K562 (cell line): ENCODE results near the gene HNRNPU. TPM values are rescaled to one million over a fixed set of nuclear protein-coding genes. Genes with fewer than 3 reads are reported as not detected.

ENCODE experiments used
- ADNP ChIP-seq: fragments of 200-800 bp; sonication (Bioruptor generic); IDR thresholded peaks from 2 replicates; pipeline ENCODE4 v1.6.1; 2016; ENCODE audit warnings: missing genetic modification characterization, missing compliant biosample characterization
- CCAR2 ChIP-seq: fragments of 200-400 bp; formaldehyde crosslinking; IDR thresholded peaks from 2 replicates; pipeline ENCODE4 v1.6.1; 2017; ENCODE audit warnings: mild to moderate bottlenecking, low read depth, low read length
- EHMT2 ChIP-seq: fragments of 450-650 bp; IDR thresholded peaks from 2 replicates; pipeline ENCODE4 v1.6.1; 2018; ENCODE audit warnings: antibody characterized with exemption
- ETV5 ChIP-seq: sonication (generic); formaldehyde crosslinking; IDR thresholded peaks from 2 replicates; pipeline ENCODE4 v1.4.0; 2020; ENCODE audit warnings: low read depth, mild to moderate bottlenecking, missing genetic modification reagents
- HIVEP1 ChIP-seq: fragments of 250-450 bp; sonication (Bioruptor Pico); IDR thresholded peaks from 2 replicates; pipeline ENCODE4 v1.4.0; 2020; ENCODE audit warnings: mild to moderate bottlenecking
- NCOA4 ChIP-seq: fragments of 450-650 bp; IDR thresholded peaks from 2 replicates; pipeline ENCODE4 v1.6.1; 2018; ENCODE audit warnings: mild to moderate bottlenecking; ENCODE audit not compliant: partially characterized antibody
- PCBP2 ChIP-seq: fragments of 200-400 bp; formaldehyde crosslinking; IDR thresholded peaks from 2 replicates; pipeline ENCODE4 v1.6.1; 2018; ENCODE audit warnings: low read length, low read depth, mild to moderate bottlenecking, moderate library complexity; ENCODE audit not compliant: poor library complexity, severe bottlenecking
- SMARCA4 ChIP-seq: fragments of 450-650 bp; IDR thresholded peaks from 2 replicates; pipeline ENCODE4 v1.6.1; 2016
- TOE1 ChIP-seq, 2 experiments: fragments of 450-650 bp in 1 of 2; sonication (generic) in 1 of 2; formaldehyde crosslinking in 1 of 2; IDR thresholded peaks; 2 replicates each; pipeline versions ENCODE4 v1.7.1 to v1.8.0; 2016 to 2022; ENCODE audit warnings: borderline replicate concordance in 2 of 2, mild to moderate bottlenecking in 2 of 2, antibody characterized with exemption in 1 of 2, inconsistent platforms in 1 of 2, low read depth in 1 of 2, missing genetic modification reagents in 1 of 2, moderate library complexity in 1 of 2
- ZNF133 ChIP-seq: fragments of 250-450 bp; sonication (Bioruptor Pico); IDR thresholded peaks from 2 replicates; pipeline ENCODE4 v1.4.0; 2020; ENCODE audit warnings: mild to moderate bottlenecking
- ZNF253 ChIP-seq: fragments of 250-450 bp; sonication (Bioruptor Pico); conservative IDR thresholded peaks from 2 replicates; pipeline ENCODE4 v1.6.1; 2021; ENCODE audit warnings: mild to moderate bottlenecking
- ZZZ3 ChIP-seq: fragments of 450-650 bp; IDR thresholded peaks from 2 replicates; pipeline ENCODE4 v1.6.1; 2016; ENCODE audit warnings: antibody characterized with exemption, mild to moderate bottlenecking, moderate library complexity
- polyA plus RNA-seq, 8 experiments: library from polyadenylated mRNA; depleted of rRNA in 4 of 8; stranded (reverse) in 5 of 8; unstranded in 3 of 8; fragments of >200 nt; fragmentation: Nextera tagmentation in 2 of 8; fragmentation: Illumina TruSeq in 1 of 8; extraction: Ambion mirVana in 2 of 8; extraction: Trizol in 1 of 8; gene quantifications; 2 replicates each; pipeline versions ENCODE4 v1.2.1 to v1.2.3, GENCODE V29; 2011 to 2014; ENCODE audit warnings: inconsistent platforms in 1 of 8, missing spikeins in 1 of 8
- total RNA-seq, 7 experiments: library from RNA; depleted of rRNA in 6 of 7; stranded (reverse); fragments of >200 nt in 6 of 7; fragmentation: Illumina TruSeq in 2 of 7; extraction: Trizol in 2 of 7; gene quantifications; 2 replicates each; pipeline versions ENCODE4 v1.2.1 to v1.2.3, GENCODE V29; 2011 to 2021; ENCODE audit warnings: low replicate concordance in 1 of 7
- TF ChIP-seq, protein P1 (sequence below), 2 experiments: fragments of 150-350 bp in 1 of 2; IDR thresholded peaks; 2 replicates each; pipeline ENCODE4 v1.6.1; 2012 to 2016; ENCODE audit warnings: low read depth in 2 of 2, low read length in 2 of 2, mild to moderate bottlenecking in 1 of 2, moderate library complexity in 1 of 2
- TF ChIP-seq, protein P2 (sequence below): fragments of 200-800 bp; sonication (Bioruptor generic); IDR thresholded peaks from 2 replicates; pipeline ENCODE4 v1.6.1; 2016; ENCODE audit warnings: missing genetic modification characterization, missing compliant biosample characterization
- TF ChIP-seq, protein P3 (sequence below): sonication (generic); formaldehyde crosslinking; IDR thresholded peaks from 2 replicates; pipeline ENCODE4 v1.4.0; 2020; ENCODE audit warnings: mild to moderate bottlenecking, missing genetic modification reagents
- TF ChIP-seq, protein P4 (sequence below), 2 experiments: fragments of 200-800 bp in 1 of 2; sonication (Bioruptor generic) in 1 of 2; sonication (generic) in 1 of 2; formaldehyde crosslinking in 1 of 2; IDR thresholded peaks in 1 of 2; conservative IDR thresholded peaks in 1 of 2; 2 replicates each; pipeline versions ENCODE4 v1.5.0 to v1.6.1; 2016 to 2020; ENCODE audit warnings: missing compliant biosample characterization in 1 of 2, missing genetic modification characterization in 1 of 2, missing genetic modification reagents in 1 of 2

HNRNPU gene
- total and polyA plus RNA-seq, 9 of the 15 experiments (the other 6 are each of a cell fraction or from before 2014, with no cell fraction given): 159 to 777 (median 577) TPM

DNA sequence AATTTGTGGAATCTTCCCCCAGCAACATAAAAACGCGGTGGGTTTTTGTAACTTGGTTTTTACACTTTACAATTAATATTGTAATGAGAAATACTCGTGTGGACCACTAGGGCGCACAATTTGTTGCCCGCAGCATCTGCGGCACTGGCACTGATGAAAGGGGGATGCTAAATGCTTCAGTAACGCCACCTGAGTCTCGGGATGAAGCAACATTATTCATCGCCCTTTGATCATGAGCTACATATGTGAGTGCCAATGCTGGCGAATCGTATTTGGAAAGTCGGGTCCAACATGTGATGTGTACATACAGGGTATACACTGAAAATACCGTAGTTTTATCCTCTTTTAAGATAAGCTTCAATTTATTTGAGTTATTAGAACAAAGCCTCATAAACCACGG, 63.1 kb downstream of the HNRNPU start (continued):
- TF ChIP-seq, protein P1, sequence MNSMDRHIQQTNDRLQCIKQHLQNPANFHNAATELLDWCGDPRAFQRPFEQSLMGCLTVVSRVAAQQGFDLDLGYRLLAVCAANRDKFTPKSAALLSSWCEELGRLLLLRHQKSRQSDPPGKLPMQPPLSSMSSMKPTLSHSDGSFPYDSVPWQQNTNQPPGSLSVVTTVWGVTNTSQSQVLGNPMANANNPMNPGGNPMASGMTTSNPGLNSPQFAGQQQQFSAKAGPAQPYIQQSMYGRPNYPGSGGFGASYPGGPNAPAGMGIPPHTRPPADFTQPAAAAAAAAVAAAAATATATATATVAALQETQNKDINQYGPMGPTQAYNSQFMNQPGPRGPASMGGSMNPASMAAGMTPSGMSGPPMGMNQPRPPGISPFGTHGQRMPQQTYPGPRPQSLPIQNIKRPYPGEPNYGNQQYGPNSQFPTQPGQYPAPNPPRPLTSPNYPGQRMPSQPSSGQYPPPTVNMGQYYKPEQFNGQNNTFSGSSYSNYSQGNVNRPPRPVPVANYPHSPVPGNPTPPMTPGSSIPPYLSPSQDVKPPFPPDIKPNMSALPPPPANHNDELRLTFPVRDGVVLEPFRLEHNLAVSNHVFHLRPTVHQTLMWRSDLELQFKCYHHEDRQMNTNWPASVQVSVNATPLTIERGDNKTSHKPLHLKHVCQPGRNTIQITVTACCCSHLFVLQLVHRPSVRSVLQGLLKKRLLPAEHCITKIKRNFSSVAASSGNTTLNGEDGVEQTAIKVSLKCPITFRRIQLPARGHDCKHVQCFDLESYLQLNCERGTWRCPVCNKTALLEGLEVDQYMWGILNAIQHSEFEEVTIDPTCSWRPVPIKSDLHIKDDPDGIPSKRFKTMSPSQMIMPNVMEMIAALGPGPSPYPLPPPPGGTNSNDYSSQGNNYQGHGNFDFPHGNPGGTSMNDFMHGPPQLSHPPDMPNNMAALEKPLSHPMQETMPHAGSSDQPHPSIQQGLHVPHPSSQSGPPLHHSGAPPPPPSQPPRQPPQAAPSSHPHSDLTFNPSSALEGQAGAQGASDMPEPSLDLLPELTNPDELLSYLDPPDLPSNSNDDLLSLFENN (IDR thresholded peaks at IDR 0.05; ENCODE audit: low read depth in 2 of 2, low read length in 2 of 2): no peak
- no peak for TF ChIP-seq ZZZ3
- TF ChIP-seq, protein P2, sequence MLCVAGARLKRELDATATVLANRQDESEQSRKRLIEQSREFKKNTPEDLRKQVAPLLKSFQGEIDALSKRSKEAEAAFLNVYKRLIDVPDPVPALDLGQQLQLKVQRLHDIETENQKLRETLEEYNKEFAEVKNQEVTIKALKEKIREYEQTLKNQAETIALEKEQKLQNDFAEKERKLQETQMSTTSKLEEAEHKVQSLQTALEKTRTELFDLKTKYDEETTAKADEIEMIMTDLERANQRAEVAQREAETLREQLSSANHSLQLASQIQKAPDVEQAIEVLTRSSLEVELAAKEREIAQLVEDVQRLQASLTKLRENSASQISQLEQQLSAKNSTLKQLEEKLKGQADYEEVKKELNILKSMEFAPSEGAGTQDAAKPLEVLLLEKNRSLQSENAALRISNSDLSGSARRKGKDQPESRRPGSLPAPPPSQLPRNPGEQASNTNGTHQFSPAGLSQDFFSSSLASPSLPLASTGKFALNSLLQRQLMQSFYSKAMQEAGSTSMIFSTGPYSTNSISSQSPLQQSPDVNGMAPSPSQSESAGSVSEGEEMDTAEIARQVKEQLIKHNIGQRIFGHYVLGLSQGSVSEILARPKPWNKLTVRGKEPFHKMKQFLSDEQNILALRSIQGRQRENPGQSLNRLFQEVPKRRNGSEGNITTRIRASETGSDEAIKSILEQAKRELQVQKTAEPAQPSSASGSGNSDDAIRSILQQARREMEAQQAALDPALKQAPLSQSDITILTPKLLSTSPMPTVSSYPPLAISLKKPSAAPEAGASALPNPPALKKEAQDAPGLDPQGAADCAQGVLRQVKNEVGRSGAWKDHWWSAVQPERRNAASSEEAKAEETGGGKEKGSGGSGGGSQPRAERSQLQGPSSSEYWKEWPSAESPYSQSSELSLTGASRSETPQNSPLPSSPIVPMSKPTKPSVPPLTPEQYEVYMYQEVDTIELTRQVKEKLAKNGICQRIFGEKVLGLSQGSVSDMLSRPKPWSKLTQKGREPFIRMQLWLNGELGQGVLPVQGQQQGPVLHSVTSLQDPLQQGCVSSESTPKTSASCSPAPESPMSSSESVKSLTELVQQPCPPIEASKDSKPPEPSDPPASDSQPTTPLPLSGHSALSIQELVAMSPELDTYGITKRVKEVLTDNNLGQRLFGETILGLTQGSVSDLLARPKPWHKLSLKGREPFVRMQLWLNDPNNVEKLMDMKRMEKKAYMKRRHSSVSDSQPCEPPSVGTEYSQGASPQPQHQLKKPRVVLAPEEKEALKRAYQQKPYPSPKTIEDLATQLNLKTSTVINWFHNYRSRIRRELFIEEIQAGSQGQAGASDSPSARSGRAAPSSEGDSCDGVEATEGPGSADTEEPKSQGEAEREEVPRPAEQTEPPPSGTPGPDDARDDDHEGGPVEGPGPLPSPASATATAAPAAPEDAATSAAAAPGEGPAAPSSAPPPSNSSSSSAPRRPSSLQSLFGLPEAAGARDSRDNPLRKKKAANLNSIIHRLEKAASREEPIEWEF (CRISPR knock-in tag): no peak
- TF ChIP-seq TOE1 (IDR thresholded peaks at IDR 0.05; ENCODE audit: borderline replicate concordance): no peak
- no peak for TF ChIP-seq TOE1 (CRISPR knock-in tag; IDR thresholded peaks at IDR 0.05; ENCODE audit: borderline replicate concordance, low read depth)
- TF ChIP-seq HIVEP1 (CRISPR knock-in tag): no peak
- no peak for TF ChIP-seq ADNP (tag)
- TF ChIP-seq, protein P3, sequence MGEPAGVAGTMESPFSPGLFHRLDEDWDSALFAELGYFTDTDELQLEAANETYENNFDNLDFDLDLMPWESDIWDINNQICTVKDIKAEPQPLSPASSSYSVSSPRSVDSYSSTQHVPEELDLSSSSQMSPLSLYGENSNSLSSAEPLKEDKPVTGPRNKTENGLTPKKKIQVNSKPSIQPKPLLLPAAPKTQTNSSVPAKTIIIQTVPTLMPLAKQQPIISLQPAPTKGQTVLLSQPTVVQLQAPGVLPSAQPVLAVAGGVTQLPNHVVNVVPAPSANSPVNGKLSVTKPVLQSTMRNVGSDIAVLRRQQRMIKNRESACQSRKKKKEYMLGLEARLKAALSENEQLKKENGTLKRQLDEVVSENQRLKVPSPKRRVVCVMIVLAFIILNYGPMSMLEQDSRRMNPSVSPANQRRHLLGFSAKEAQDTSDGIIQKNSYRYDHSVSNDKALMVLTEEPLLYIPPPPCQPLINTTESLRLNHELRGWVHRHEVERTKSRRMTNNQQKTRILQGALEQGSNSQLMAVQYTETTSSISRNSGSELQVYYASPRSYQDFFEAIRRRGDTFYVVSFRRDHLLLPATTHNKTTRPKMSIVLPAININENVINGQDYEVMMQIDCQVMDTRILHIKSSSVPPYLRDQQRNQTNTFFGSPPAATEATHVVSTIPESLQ (CRISPR knock-in tag): no peak
- TF ChIP-seq SMARCA4: 0 out of 2 replicates have a peak, but pooled peaks have one; percentile 11
- no peak for TF ChIP-seq CCAR2
- no peak for TF ChIP-seq ZNF133
- TF ChIP-seq ZNF253 (CRISPR knock-in tag): no peak
- TF ChIP-seq, protein P4, sequence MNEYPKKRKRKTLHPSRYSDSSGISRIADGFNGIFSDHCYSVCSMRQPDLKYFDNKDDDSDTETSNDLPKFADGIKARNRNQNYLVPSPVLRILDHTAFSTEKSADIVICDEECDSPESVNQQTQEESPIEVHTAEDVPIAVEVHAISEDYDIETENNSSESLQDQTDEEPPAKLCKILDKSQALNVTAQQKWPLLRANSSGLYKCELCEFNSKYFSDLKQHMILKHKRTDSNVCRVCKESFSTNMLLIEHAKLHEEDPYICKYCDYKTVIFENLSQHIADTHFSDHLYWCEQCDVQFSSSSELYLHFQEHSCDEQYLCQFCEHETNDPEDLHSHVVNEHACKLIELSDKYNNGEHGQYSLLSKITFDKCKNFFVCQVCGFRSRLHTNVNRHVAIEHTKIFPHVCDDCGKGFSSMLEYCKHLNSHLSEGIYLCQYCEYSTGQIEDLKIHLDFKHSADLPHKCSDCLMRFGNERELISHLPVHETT (CRISPR knock-in tag; conservative IDR thresholded peaks at IDR 0.05 in 1 of 2, IDR thresholded peaks at IDR 0.05 in 1 of 2): no peak
- no peak for TF ChIP-seq EHMT2
- no peak for TF ChIP-seq NCOA4
- no peak for TF ChIP-seq PCBP2
- TF ChIP-seq ETV5 (CRISPR knock-in tag): no peak
